GM12878 (cell line): ENCODE measurements around the gene GSG1. TPM values are rescaled to one million over a fixed set of nuclear protein-coding genes. Genes with fewer than 3 reads are reported as not detected.

Experiments
- CBX3 ChIP-seq: fragments of 200-600 bp; sonication (generic); IDR thresholded peaks from 2 replicates; pipeline ENCODE4 v1.6.1; 2016; ENCODE audit warnings: low read depth, borderline replicate concordance
- CREM ChIP-seq: IDR thresholded peaks from 2 replicates; pipeline ENCODE4 v1.6.1; 2014; ENCODE audit warnings: antibody characterized with exemption, low read depth
- E4F1 ChIP-seq: fragments of 450-650 bp; IDR thresholded peaks from 2 replicates; pipeline ENCODE4 v1.6.1; 2018; ENCODE audit warnings: borderline replicate concordance, mild to moderate bottlenecking; ENCODE audit not compliant: partially characterized antibody
- NFXL1 ChIP-seq: fragments of 450-650 bp; IDR thresholded peaks from 2 replicates; pipeline ENCODE4 v1.6.1; 2017; ENCODE audit warnings: antibody characterized with exemption, mild to moderate bottlenecking, borderline replicate concordance
- RCOR1 ChIP-seq: conservative IDR thresholded peaks from 2 replicates; pipeline ENCODE4 v1.6.1; 2012; ENCODE audit warnings: low read depth, low read length, improper control_type of control experiment
- REST ChIP-seq: IDR thresholded peaks from 2 replicates; pipeline ENCODE4 v1.6.1; 2012; ENCODE audit warnings: mild to moderate bottlenecking, low read depth, low read length
- RFX5 ChIP-seq: IDR thresholded peaks from 2 replicates; pipeline ENCODE4 v1.6.1; 2011; ENCODE audit warnings: low read depth, low read length, improper control_type of control experiment
- ZBTB40 ChIP-seq: fragments of 450-650 bp; IDR thresholded peaks from 2 replicates; pipeline ENCODE4 v1.6.1; 2016; ENCODE audit warnings: mild to moderate bottlenecking, moderate library complexity, borderline replicate concordance
- polyA plus RNA-seq, 11 experiments: library from polyadenylated mRNA; depleted of rRNA in 4 of 11; unstranded in 6 of 11; stranded (reverse) in 5 of 11; fragments of >200 nt; fragmentation: Nextera tagmentation in 4 of 11; fragmentation: Illumina TruSeq in 1 of 11; extraction: Ambion mirVana in 4 of 11; extraction: Trizol in 1 of 11; gene quantifications; 1 replicate in 1 of 11; 2 replicates in 10 of 11; pipeline versions ENCODE4 v1.2.1 to v1.2.3, GENCODE V29; 2011 to 2016; ENCODE audit warnings: inconsistent platforms in 2 of 11, missing spikeins in 2 of 11, low read depth in 1 of 11
- total RNA-seq, 4 experiments: library from RNA; depleted of rRNA in 3 of 4; stranded (reverse); fragments of >200 nt in 3 of 4; fragmentation: Illumina TruSeq in 1 of 4; extraction: Trizol in 1 of 4; gene quantifications; 2 replicates each; pipeline versions ENCODE4 v1.2.1 to v1.2.3, GENCODE V29; 2013 to 2021

The GSG1 gene
- total and polyA plus RNA-seq, 10 of the 15 experiments (the other 5 are each of a cell fraction or from before 2014, with no cell fraction given) = not detected

- TF ChIP-seq E4F1 (no peak), RFX5 (no peak), ZBTB40 (no peak), REST (no peak), CREM (no peak), NFXL1 (no peak), RCOR1 (no peak), CBX3 (no peak)
These were observed 44.4 kb upstream of the GSG1 start (continued) for GRCh38 chr12:13147688-13148484.
